OCI-LY1 (cell line): ENCODE data around the gene IL31.

ENCODE experiments used
- H2AFZ ChIP-seq: fragments of 200-600 bp; sonication (generic), shearing (Covaris generic); 2 replicates; pipeline ENCODE4 v1.6.0; 2014; ENCODE audit warnings: antibody characterized with exemption, mild to moderate bottlenecking, low read length
- H3F3A ChIP-seq: fragments of 200-600 bp; sonication (generic), shearing (Covaris generic); 2 replicates; pipeline ENCODE4 v1.6.0; 2014; ENCODE audit warnings: mild to moderate bottlenecking, antibody characterized with exemption, low read length, moderate library complexity; ENCODE audit not compliant: insufficient read depth
- H3K27ac ChIP-seq: fragments of 200-600 bp; sonication (generic); 2 replicates; pipeline ENCODE4 v1.5.1; 2014; ENCODE audit warnings: low read length, mixed run types, mild to moderate bottlenecking, low read depth; ENCODE audit not compliant: poor library complexity, severe bottlenecking
- H3K27me3 ChIP-seq: fragments of 200-600 bp; sonication (generic); 2 replicates; pipeline ENCODE4 v1.6.0; 2014; ENCODE audit warnings: antibody characterized with exemption, mild to moderate bottlenecking, low read length, moderate library complexity; ENCODE audit not compliant: insufficient read depth
- H3K36me3 ChIP-seq: fragments of 200-600 bp; sonication (generic); 2 replicates; pipeline ENCODE4 v1.6.1; 2014; ENCODE audit warnings: mild to moderate bottlenecking, antibody characterized with exemption, low read length, moderate library complexity, mixed read lengths; ENCODE audit not compliant: insufficient read depth
- H3K4me1 ChIP-seq: fragments of 200-600 bp; sonication (generic); 2 replicates; pipeline ENCODE4 v1.5.1; 2014; ENCODE audit warnings: mild to moderate bottlenecking, low read length, moderate library complexity; ENCODE audit not compliant: insufficient read depth, severe bottlenecking
- H3K4me2 ChIP-seq: fragments of 200-600 bp; sonication (generic), shearing (Covaris generic); 2 replicates; pipeline ENCODE4 v1.6.1; 2014; ENCODE audit warnings: low read length
- H3K4me3 ChIP-seq: fragments of 200-600 bp; sonication (generic); 2 replicates; pipeline ENCODE4 v1.5.1; 2014; ENCODE audit warnings: low read length, low read depth, mild to moderate bottlenecking, mixed read lengths; ENCODE audit not compliant: poor library complexity, severe bottlenecking
- H3K79me2 ChIP-seq: fragments of 200-600 bp; shearing (Covaris generic); 2 replicates; pipeline ENCODE4 v1.6.1; 2016; ENCODE audit warnings: mixed run types, low read length, mixed read lengths; ENCODE audit not compliant: insufficient read depth
- H3K9ac ChIP-seq: fragments of 200-600 bp; sonication (generic), shearing (Covaris generic); 2 replicates; pipeline ENCODE4 v1.6.1; 2014; ENCODE audit warnings: mild to moderate bottlenecking, low read length, mixed read lengths
- H3K9me2 ChIP-seq: fragments of 200-600 bp; sonication (generic), shearing (Covaris generic); 2 replicates; pipeline ENCODE4 v1.6.1; 2014; ENCODE audit warnings: low read depth, mild to moderate bottlenecking, low read length, mixed read lengths
- H3K9me3 ChIP-seq: fragments of 200-600 bp; shearing (Covaris generic); 2 replicates; pipeline ENCODE4 v1.6.1; 2014; ENCODE audit warnings: low read length, mixed read lengths
- H4K20me1 ChIP-seq: fragments of 200-600 bp; sonication (generic), shearing (Covaris generic); 2 replicates; pipeline ENCODE4 v1.6.0; 2016; ENCODE audit warnings: mild to moderate bottlenecking, low read length; ENCODE audit not compliant: insufficient read depth
- CTCF ChIP-seq: fragments of 200-600 bp; sonication (generic), shearing (Covaris generic); IDR thresholded peaks from 2 replicates; pipeline ENCODE4 v1.5.1; 2017; ENCODE audit warnings: mild to moderate bottlenecking, antibody characterized with exemption, low read length, moderate library complexity, mixed read lengths
- EZH2 ChIP-seq: fragments of 200-600 bp; sonication (generic), shearing (Covaris generic); IDR thresholded peaks from 2 replicates; pipeline ENCODE4 v1.8.0; 2017; ENCODE audit warnings: borderline replicate concordance, mixed run types, mild to moderate bottlenecking, antibody characterized with exemption, low read length, moderate library complexity, mixed read lengths

Gene IL31

GRCh38 chr12:122123761-122124145, 50.3 kb downstream of the IL31 start:
- TF ChIP-seq EZH2: no peak
- TF ChIP-seq CTCF: no peak
- Histone ChIP-seq H3K4me1 (peaks cover 27% of the 10 kb centered on the region), H3K36me3 (peaks cover 5% of the 10 kb centered on the region; the same call in 1 of the 2 replicates), H3K27ac (peak overlapping the region; percentile 16), H3F3A (no peaks in the 10 kb centered on the region), H3K9me2 (no peaks in the 10 kb centered on the region), H3K79me2 (no peaks in the 10 kb centered on the region), H3K4me2 (no peak overlapping the region), H3K9ac (no peak overlapping the region), H3K9me3 (no peaks in the 10 kb centered on the region), H3K4me3 (no peak overlapping the region), H4K20me1 (no peaks in the 10 kb centered on the region), H3K27me3 (no peaks in the 10 kb centered on the region), H2AFZ (no peak overlapping the region)

- Histone ChIP-seq H3K9me2 (no peaks in the 10 kb centered on the region), H3K4me2 (peak overlapping the region; percentile 7; the same call in 1 of the 2 replicates), H3K27ac (peak overlapping the region; percentile 16), H3K9me3 (no peaks in the 10 kb centered on the region), H3K36me3 (peaks cover 3% of the 10 kb centered on the region; the same call in 1 of the 2 replicates), H3K4me3 (no peak overlapping the region), H2AFZ (no peak overlapping the region), H3K4me1 (peaks cover 27% of the 10 kb centered on the region), H4K20me1 (no peaks in the 10 kb centered on the region), H3K9ac (no peak overlapping the region), H3K27me3 (no peaks in the 10 kb centered on the region), H3K79me2 (no peaks in the 10 kb centered on the region), H3F3A (no peaks in the 10 kb centered on the region)
- TF ChIP-seq EZH2 (no peak), CTCF (peak; percentile 88)
These were observed 50.8 kb downstream of the IL31 start for GRCh38 chr12:122123051-122123760.
